ENCODE results near the gene TBX2. TPM values are rescaled to one million over a fixed set of nuclear protein-coding genes. Genes with fewer than 3 reads are reported as not detected.
A peak's percentile ranks its signal among the peaks of the same experiment; 100 is the strongest.

The TBX2 gene
- total and polyA plus RNA-seq, 9 of the 15 experiments (the other 6 are each of a cell fraction or from before 2014, with no cell fraction given): 0.18 TPM; not detected in 8

- no peak for TF ChIP-seq RERE (CRISPR knock-in tag; IDR thresholded peaks at IDR 0.05; ENCODE audit: borderline replicate concordance)
- TF ChIP-seq CREB3 (tag; conservative IDR thresholded peaks at IDR 0.05; ENCODE audit: low read depth): no peak
- no peak for TF ChIP-seq FOXA3 (CRISPR knock-in tag; conservative IDR thresholded peaks at IDR 0.05 in 1 of 2, IDR thresholded peaks at IDR 0.05 in 1 of 2)
- peak; percentile 79 for TF ChIP-seq RB1 (IDR thresholded peaks at IDR 0.05; ENCODE audit: low read depth)
- TF ChIP-seq POLR2G (IDR thresholded peaks at IDR 0.05; ENCODE audit: low read depth, low read length): no peak
- TF ChIP-seq SMC3 (conservative IDR thresholded peaks at IDR 0.05; ENCODE audit: insufficient read depth, low read depth, low read length): peak; percentile 30; the same call in 1 of the 2 replicates
- TF ChIP-seq CTBP1 (IDR thresholded peaks at IDR 0.05; ENCODE audit: borderline replicate concordance): peak; percentile 20; the same call in 1 of the 2 replicates
- TF ChIP-seq ETV5 (CRISPR knock-in tag; IDR thresholded peaks at IDR 0.05; ENCODE audit: low read depth): no peak
- no peak for TF ChIP-seq ZNF12 (CRISPR knock-in tag; IDR thresholded peaks at IDR 0.05)
- peak; percentile 69 to 83 for TF ChIP-seq E2F6 (IDR thresholded peaks at IDR 0.05; ENCODE audit: borderline replicate concordance in 1 of 2, extremely low read depth in 1 of 2, insufficient read depth in 1 of 2, insufficient read length in 1 of 2, low read depth in 1 of 2, low read length in 1 of 2, poor library complexity in 1 of 2, severe bottlenecking in 1 of 2)
- peak; percentile 87 for TF ChIP-seq CXXC5 (CRISPR knock-in tag; IDR thresholded peaks at IDR 0.05)
- no peak for TF ChIP-seq CGGBP1 (CRISPR knock-in tag; IDR thresholded peaks at IDR 0.05)
- TF ChIP-seq SMARCC2 (IDR thresholded peaks at IDR 0.05; ENCODE audit: low read depth): no peak
- no peak for TF ChIP-seq MLX (CRISPR knock-in tag; conservative IDR thresholded peaks at IDR 0.05)
- TF ChIP-seq ZNF696 (CRISPR knock-in tag; conservative IDR thresholded peaks at IDR 0.05): no peak
These were observed 9.9 kb downstream of the TBX2 start (continued) for GRCh38 chr17:61409301-61410112.
